Measurements from ENCODE around the gene NCS1.
"Not testable (repeated sequence)": the region's sequence is repeated elsewhere in the genome, so short reads cannot be mapped to it uniquely, and the experiment has no call there.

The NCS1 gene

DNA sequence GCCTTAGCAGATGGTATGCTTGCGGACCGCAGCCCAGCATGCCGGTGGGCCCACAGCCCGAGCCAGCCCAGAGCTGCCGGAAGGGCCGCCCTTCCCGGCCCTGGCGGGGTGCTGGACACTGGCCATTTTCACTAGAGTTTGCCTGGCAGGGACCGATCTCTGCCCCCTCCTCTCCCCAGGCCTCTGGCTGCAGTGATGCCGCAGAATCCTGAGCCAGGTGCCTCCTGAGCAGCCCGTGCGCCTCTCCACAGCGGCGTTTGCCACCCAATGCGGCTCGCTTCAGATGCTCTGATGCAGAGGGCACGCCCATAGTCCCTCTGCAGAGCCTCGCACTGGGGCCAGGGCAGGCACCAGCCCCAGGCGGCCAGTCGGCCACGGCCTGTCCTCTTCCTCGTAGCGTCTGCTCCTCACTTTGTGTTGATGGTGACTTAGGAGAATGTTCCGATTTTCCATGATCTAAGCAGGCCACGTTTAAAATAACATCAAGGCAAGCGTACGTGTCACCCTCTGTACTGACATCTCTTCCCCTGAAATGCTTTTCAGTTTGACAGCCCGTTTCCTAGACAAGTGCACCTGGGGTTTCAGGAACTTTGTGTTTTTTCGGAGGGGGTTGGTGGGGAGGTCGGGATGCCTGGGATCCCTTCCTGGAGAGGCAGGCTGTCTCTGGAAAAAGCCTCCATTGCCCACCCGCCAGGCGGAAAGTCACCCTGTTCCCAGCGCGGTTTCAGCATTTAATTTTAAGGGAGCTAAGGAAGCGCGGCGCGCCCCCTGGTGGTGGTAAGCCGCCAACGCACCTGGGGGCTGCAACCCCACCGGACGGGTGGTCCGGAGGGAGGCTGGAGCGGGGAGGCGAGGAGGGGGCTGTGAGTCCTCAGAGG lies 63.6 kb downstream of the NCS1 start:
- peak; percentile 31 to 44 for DNase-seq (ENCODE audit: extremely low read depth in 1 of 2, low read depth in 1 of 2)

DNA sequence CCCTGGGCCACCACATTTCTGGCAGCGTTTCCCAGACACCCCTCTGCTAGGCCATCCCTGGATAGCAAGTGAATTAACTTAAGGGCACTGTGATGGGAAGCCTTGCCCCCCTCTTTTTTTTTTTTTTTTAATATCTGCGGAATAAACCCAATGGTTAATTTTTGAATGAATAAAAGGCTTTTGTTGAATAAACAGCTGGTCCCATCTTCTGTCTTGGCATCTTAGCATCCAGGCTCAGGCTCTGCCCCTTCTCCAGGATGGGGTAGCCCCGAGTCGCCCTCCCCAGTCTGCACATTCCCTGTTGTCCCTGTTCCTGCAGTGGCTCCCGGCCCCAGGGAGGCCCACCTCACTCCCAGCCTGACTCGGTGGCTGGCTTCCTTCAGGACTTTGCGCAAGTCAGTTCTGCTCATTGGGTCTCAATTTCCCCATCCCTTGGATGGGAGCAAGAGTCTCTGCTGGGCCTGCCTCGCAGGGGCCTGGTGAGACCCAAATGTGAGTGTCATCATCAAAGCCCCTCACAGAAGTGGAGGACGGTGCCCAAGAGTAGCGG lies 64.3 kb downstream of the NCS1 start:
- no peak for DNase-seq (ENCODE audit: extremely low read depth in 1 of 2, low read depth in 1 of 2)

DNA sequence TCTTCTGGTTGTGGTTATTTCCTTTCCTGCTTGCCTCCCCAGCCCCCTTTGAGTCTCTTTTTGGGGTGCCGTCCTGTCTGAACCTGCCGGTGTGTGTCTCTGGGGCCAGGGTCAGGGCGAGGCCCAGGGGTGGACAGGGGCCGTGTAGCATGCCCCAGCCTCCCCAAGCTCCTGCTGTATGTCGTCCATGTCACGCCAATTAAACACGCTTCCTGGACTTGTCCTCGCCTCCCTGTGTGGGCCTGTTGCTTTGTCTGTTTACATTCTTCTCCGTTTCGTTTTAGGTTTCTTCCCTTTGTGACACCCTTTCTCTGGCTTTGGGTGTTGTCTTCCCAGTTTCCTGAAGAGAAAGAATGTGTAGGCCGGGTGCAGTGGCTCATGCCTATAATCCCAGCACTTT lies 64.9 kb downstream of the NCS1 start:
- DNase-seq (ENCODE audit: extremely low read depth in 1 of 2, low read depth in 1 of 2): no peak

DNA sequence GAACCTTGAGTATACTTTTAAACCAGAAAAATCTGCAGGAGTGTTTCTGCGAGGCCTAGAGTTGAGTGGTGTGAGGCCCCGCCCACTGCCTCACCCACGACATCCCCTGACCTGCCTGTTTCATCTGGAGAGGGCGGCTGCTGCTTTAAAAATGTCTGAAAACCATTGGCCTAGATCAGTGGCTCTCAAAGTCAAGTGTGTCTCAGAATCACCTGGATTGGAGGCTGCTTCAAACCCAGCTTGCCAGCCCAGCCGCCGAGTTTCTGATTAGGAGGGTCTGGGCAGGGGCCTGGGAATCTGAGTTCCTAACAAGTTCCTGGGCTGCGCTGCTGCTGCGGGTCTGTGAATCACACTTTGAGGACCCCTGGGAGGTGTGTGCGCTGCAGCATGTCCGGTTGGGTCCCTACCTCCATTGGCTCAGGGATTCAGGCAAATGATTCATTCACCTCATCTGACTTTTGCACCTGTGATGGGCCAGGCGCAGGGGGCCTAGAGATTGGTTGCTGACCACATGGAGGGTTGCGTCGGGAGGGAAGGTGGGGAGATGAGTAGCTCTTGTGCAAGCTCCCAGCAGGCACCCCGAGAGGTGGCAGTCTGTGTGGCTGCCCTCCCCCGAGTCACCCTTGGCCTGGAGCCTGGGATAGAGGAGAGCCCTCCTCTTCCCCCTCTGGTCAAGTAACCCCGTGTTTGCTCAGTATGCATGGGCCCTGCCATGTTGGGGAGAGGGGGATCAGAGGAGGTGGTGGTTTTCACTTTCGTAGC lies 65.7 kb downstream of the NCS1 start:
- DNase-seq (ENCODE audit: extremely low read depth in 1 of 2, low read depth in 1 of 2): no peak

GRCh38 chr9:130239363-130239695 lies 67.1 kb downstream of the NCS1 start:
- DNase-seq (ENCODE audit: extremely low read depth in 1 of 2, low read depth in 1 of 2): no peak

DNA sequence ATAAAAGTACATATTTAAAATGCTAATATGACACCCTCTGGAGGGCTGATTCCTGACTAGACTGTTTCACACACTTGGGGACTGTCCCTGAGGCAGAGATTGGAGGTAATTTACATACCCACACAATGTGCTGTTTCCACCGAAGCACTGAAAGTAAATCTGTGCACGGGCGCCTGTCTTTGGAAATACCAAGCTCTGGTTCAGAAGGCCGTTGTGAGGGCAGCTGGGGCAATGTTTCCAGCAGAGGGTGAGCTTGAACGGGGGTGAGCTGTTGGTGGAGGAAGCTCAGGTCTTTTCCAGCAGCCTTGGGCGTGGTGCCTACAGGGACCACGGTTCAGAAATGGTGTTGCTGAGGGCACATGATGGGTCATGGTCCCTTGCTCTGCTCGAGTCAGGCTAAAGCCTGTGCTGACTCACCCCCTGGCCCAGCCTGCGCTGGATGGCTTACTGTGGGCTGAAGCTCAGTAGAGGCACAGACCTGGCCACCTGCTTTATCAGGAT lies 67.6 kb downstream of the NCS1 start:
- peak; percentile 36 to 53 for DNase-seq (ENCODE audit: extremely low read depth in 1 of 2, low read depth in 1 of 2)

- no peak for DNase-seq (ENCODE audit: extremely low read depth in 1 of 2, low read depth in 1 of 2)
These were observed 68.4 kb downstream of the NCS1 start for GRCh38 chr9:130240410-130241197.

- no peak for DNase-seq (ENCODE audit: extremely low read depth in 1 of 2, low read depth in 1 of 2)
These were observed 69.0 kb downstream of the NCS1 start for GRCh38 chr9:130241198-130241535.

- DNase-seq (ENCODE audit: extremely low read depth in 1 of 2, low read depth in 1 of 2): no peak
These were observed 70.2 kb downstream of the NCS1 start for GRCh38 chr9:130242270-130243014.

DNA sequence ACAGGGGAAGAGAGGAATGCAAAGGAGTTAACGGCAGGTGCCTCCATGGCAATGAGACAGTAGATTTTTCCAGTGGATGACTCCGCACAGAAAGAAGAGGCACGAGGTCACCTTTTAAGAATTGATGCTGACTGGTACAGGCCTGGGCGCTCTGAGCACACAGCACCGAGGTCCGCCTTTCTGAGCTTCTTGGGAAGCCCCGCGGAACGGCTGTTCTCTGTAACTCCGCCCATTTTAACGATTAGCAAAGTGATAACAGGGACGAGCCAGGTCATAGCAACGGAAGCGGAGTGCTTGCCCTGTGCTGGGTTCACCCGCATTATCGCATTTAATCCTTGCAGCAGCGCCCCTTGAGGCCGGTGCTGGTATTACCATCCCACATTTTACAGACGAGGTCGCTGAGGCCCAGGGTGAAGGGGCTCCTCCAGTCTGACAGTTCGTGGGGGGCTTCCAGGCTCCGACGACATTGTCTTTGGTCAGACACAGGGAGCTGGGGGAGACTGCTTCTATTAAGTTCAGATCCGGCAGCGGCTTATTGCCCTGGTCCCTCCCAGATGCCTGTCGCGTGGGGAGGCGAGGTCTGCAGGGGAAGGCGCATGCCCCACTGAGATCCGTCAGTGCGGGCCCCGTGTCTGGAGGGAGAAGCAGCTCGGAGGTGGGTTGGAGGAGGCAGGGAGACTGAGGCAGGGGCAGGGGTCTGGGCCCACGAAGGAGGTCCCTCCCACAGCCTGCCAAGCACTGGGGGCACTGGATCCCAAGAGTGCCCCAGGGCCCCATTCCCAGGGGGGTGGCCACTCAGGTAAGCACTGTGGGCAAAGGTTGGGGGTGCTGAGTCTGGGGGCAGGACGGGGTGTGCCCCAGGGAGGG lies 71.0 kb downstream of the NCS1 start:
- peak; percentile 50 to 68 for DNase-seq (ENCODE audit: extremely low read depth in 1 of 2, low read depth in 1 of 2)

DNA sequence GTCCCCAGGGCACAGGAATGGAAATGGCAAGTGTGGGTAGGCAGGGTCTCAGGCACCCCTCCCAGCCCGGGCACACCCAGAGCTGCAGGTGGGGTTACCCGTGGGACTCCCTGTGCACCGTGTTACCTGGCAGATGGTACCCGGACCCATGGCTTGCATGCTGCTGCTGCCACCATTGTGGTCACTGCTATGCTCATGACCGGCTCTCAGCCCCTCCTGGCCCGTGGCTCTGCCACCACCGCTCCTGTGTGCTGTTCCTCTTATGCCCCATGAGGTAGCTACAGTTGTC lies 71.6 kb downstream of the NCS1 start:
- DNase-seq (ENCODE audit: extremely low read depth in 1 of 2, low read depth in 1 of 2): no peak

GRCh38 chr9:130244548-130245165 lies 72.5 kb downstream of the NCS1 start:
- DNase-seq (ENCODE audit: extremely low read depth in 1 of 2, low read depth in 1 of 2): no peak

DNA sequence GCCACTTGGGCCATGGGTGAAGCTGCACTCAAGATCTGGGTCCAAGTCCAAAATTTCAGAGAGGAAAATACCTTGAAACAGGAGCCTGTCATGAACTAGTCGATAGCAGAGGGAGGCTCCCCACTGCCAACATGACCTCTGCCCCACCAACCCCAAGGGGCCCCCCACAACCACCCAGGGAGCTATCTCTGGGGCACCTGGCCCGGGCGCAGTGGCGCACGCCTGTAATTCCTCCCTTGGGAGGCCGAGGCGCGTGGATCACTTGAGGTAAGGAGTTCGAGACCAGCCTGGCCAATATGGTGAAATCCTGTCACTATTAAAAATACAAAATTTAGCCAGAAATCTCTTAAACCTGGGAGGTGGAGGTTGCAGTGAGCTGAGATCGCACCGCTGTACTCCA lies 73.3 kb downstream of the NCS1 start:
- DNase-seq (ENCODE audit: extremely low read depth in 1 of 2, low read depth in 1 of 2): no peak

- DNase-seq (ENCODE audit: extremely low read depth in 1 of 2, low read depth in 1 of 2): no peak
These were observed 73.9 kb downstream of the NCS1 start for GRCh38 chr9:130246126-130246525.

GRCh38 chr9:130254747-130255630 lies 82.8 kb downstream of the NCS1 start:
- DNase-seq (ENCODE audit: extremely low read depth in 1 of 2, low read depth in 1 of 2): no peak

GRCh38 chr9:130255631-130256134 lies 83.5 kb downstream of the NCS1 start:
- no peak for DNase-seq (ENCODE audit: extremely low read depth in 1 of 2, low read depth in 1 of 2)

- no peak for DNase-seq (ENCODE audit: extremely low read depth in 1 of 2, low read depth in 1 of 2)
These were observed 84.4 kb downstream of the NCS1 start for GRCh38 chr9:130256644-130257043.

- DNase-seq (ENCODE audit: extremely low read depth in 1 of 2, low read depth in 1 of 2): not testable (repeated sequence)
These were observed 85.9 kb downstream of the NCS1 start for GRCh38 chr9:130258137-130258536.

Measured in stimulated activated CD8-positive, alpha-beta memory T cell treated with anti-CD3 and anti-CD28 coated beads, Interleukin-7, amount 100 ng/mL, for 48 hours (primary cell).